ENCODE data around the gene PARD3. TPM values are rescaled to one million over a fixed set of nuclear protein-coding genes. Genes with fewer than 3 reads are reported as not detected.

Gene PARD3
- total RNA-seq, 2 donors from 2014 or later, result 32.0 to 61.9 TPM

DNA sequence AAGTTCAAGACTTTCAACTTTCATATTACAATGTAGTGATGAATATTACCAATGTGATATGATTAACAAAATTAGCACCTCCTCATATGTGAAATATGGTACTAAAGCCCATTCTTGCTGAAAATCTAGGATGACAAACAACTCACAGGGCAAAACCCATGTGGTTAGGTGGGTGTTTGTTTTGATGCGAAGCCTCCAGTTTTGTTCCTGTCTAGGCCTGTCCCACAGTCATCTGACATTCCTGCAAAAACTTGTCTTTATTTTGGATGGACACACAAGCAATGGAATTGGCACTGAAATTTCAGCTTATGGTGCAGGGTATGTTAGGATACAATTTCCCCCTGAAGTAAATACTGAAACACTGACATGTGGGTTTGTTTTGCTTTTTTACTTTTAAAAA is 95.3 kb downstream of the PARD3 start:
- Histone ChIP-seq H3K4me3 (no peak overlapping the region), H3K27ac (no peak overlapping the region), H3K36me3 (no peaks in the 10 kb centered on the region), H3K27me3 (replicated peaks; ENCODE audit: insufficient read depth) (no peaks in the 10 kb centered on the region), H3K9me3 (no peaks in the 10 kb centered on the region), H3K4me1 (replicated peaks) (no peaks in the 10 kb centered on the region)
- WGBS, result 45% methylated on average over 1 of the region's 1 CpG
- intact Hi-C loops (cut with DNase I), result loop anchor here (5.0 to 10.0 kb wide), 3 partner anchors 55 to 255 kb away; partner anchors contain the start of gene PARD3
- TF ChIP-seq POLR2A (IDR thresholded peaks at IDR 0.05) (no peak), POLR2AphosphoS5 (IDR thresholded peaks at IDR 0.05) (no peak)
- TF ChIP-seq, protein P1, sequence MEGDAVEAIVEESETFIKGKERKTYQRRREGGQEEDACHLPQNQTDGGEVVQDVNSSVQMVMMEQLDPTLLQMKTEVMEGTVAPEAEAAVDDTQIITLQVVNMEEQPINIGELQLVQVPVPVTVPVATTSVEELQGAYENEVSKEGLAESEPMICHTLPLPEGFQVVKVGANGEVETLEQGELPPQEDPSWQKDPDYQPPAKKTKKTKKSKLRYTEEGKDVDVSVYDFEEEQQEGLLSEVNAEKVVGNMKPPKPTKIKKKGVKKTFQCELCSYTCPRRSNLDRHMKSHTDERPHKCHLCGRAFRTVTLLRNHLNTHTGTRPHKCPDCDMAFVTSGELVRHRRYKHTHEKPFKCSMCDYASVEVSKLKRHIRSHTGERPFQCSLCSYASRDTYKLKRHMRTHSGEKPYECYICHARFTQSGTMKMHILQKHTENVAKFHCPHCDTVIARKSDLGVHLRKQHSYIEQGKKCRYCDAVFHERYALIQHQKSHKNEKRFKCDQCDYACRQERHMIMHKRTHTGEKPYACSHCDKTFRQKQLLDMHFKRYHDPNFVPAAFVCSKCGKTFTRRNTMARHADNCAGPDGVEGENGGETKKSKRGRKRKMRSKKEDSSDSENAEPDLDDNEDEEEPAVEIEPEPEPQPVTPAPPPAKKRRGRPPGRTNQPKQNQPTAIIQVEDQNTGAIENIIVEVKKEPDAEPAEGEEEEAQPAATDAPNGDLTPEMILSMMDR (IDR thresholded peaks at IDR 0.05), result no peak
- DNase-seq (ENCODE audit: low spot score), result peak; percentile 35

DNA sequence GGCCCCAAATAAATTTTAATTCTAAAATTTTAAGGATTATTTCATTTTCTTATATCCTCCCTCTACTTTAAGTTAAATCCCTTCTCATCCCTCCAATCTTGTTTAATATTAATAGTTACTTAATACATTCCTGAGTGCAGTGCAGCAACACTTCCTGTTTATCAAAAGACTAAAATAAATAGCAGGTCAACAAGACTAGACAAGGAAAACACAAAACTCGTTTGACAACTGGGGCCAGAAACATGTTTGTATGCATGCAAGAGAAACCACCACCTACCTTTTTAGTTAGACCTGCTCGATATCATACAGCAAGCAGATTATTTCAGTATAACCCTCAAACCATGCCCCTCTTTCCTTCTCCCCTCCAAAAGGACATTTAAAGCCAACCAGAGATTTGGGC is 95.8 kb downstream of the PARD3 start:
- Histone ChIP-seq H3K9me3 (no peaks in the 10 kb centered on the region), H3K36me3 (no peaks in the 10 kb centered on the region), H3K27ac (no peak overlapping the region), H3K27me3 (replicated peaks; ENCODE audit: insufficient read depth) (no peaks in the 10 kb centered on the region), H3K4me1 (replicated peaks) (no peaks in the 10 kb centered on the region), H3K4me3 (no peak overlapping the region)
- TF ChIP-seq, protein P1 (IDR thresholded peaks at IDR 0.05), result no peak
- TF ChIP-seq POLR2A (IDR thresholded peaks at IDR 0.05) (no peak), POLR2AphosphoS5 (IDR thresholded peaks at IDR 0.05) (no peak)
- intact Hi-C loops (cut with DNase I), result no loop called here
- WGBS, result 38% methylated on average over 2 of the region's 2 CpGs
- no peak for DNase-seq (ENCODE audit: low spot score)

DNA sequence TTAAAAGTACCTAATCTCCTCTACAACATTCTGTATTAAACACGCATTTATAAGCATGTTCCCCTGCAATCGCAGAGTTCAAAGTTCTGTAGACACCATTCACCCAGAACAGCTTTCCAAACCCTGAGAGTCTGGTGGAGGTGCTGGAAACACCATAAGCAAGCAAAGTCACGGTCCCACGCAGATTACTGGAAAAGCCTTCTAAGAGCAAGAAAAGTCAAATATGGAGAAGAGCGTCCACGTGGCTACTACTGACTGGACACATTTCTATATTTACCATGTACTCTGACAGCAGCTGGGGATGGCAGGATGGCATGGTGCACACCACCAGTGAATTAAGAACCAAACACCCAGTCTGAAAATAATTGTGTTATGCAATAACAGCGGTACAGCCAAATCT is 97.7 kb downstream of the PARD3 start:
- Histone ChIP-seq H3K36me3 (no peaks in the 10 kb centered on the region), H3K27ac (no peak overlapping the region), H3K4me3 (no peak overlapping the region), H3K9me3 (no peaks in the 10 kb centered on the region), H3K27me3 (replicated peaks; ENCODE audit: insufficient read depth) (no peaks in the 10 kb centered on the region), H3K4me1 (replicated peaks) (no peaks in the 10 kb centered on the region)
- DNase-seq (ENCODE audit: low spot score), result no peak
- 93% methylated on average over 7 of the region's 7 CpGs for WGBS
- no peak for TF ChIP-seq POLR2AphosphoS5 (IDR thresholded peaks at IDR 0.05)
- TF ChIP-seq, protein P1 (IDR thresholded peaks at IDR 0.05), result no peak
- TF ChIP-seq POLR2A (IDR thresholded peaks at IDR 0.05), result no peak
- intact Hi-C loops (cut with DNase I), result no loop called here

DNA sequence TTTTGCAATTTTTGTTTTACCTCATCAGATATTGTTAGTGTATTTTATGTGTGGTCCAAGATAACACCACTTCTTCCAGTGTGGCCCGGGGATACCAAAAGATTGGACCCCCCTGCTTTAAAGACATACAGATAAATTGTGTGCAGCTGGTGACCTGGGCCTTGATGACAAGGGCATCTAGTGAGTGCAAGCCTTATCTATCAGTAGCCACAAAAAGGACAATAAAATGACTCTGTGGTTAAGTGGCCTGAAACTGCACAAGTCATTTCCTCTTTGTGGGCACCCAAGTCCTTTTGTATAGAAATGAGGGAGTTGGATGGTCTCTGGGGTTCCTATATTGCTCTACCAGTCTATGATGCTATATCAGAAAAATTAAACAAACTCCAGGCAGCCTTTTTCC is 98.1 kb downstream of the PARD3 start:
- intact Hi-C loops (cut with DNase I), result no loop called here
- no peaks in the 10 kb centered on the region for H3K9me3 ChIP-seq
- TF ChIP-seq POLR2A (IDR thresholded peaks at IDR 0.05), result no peak
- no peak for TF ChIP-seq POLR2AphosphoS5 (IDR thresholded peaks at IDR 0.05)
- TF ChIP-seq, protein P1 (IDR thresholded peaks at IDR 0.05), result no peak
- no peaks in the 10 kb centered on the region for H3K27me3 ChIP-seq (replicated peaks; ENCODE audit: insufficient read depth)
- H3K27ac ChIP-seq, result no peak overlapping the region
- no peaks in the 10 kb centered on the region for H3K4me1 ChIP-seq (replicated peaks)
- H3K36me3 ChIP-seq, result no peaks in the 10 kb centered on the region
- H3K4me3 ChIP-seq, result no peak overlapping the region
- 68% methylated on average over 1 of the region's 1 CpG for WGBS
- no peak for DNase-seq (ENCODE audit: low spot score)

DNA sequence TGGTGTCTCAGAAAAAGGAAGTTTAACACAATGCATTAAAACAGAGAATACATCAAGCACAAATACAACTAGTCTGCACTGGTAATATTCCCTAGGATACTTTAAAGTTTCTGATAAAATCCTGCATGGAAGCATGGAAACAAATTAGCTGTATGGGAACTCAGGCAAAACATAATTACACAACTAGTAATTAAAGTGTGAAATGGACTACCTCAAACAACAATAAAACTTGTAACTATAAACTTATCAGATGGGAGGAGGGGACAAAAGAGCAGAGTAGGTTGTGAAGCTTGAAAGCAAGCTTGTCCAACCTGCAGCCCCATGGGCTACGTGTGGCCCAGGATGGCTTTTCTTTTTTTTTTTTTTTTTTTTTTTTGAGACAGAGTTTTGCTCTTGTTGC is 98.9 kb downstream of the PARD3 start:
- no peak for TF ChIP-seq POLR2AphosphoS5 (IDR thresholded peaks at IDR 0.05)
- TF ChIP-seq POLR2A (IDR thresholded peaks at IDR 0.05), result no peak
- TF ChIP-seq, protein P1 (IDR thresholded peaks at IDR 0.05), result no peak
- no peaks in the 10 kb centered on the region for H3K4me1 ChIP-seq (replicated peaks)
- H3K9me3 ChIP-seq, result no peaks in the 10 kb centered on the region
- H3K4me3 ChIP-seq, result no peak overlapping the region
- WGBS, result 57% methylated on average over 1 of the region's 1 CpG
- intact Hi-C loops (cut with DNase I), result no loop called here
- no peaks in the 10 kb centered on the region for H3K27me3 ChIP-seq (replicated peaks; ENCODE audit: insufficient read depth)
- H3K27ac ChIP-seq, result no peak overlapping the region
- DNase-seq (ENCODE audit: low spot score), result no peak
- H3K36me3 ChIP-seq, result no peaks in the 10 kb centered on the region
